Calu3 (cell line): ENCODE measurements around the gene SYCE1L. TPM values are rescaled to one million over a fixed set of nuclear protein-coding genes. Genes with fewer than 3 reads are reported as not detected.

Experiments used
- BruUV-seq: library from RNA; stranded (reverse); fragments of 400-500 nt; replicated peaks from 2 replicates; lab custom pipeline; 2021; lab: Mats Ljungman, UMichigan
- CTCF ChIA-PET: fragments of 300-600 bp; sonication (Branson Sonifier 250); formaldehyde crosslinking; loops from one replicate; lab custom pipeline; 2022; ENCODE audit warnings: antibody characterized with exemption; lab: Charles Lee
- DNase-seq: peaks from one replicate; pipeline ENCODE4 v3.0.0; 2022
- H3K27ac Mint-ChIP-seq: one replicate; pipeline ENCODE4 v1.8.0; 2022; ENCODE audit warnings: mixed read lengths; ENCODE audit not compliant: unreplicated experiment
- H3K27me3 Mint-ChIP-seq: one replicate; pipeline ENCODE4 v1.8.0; 2022; ENCODE audit warnings: mixed read lengths; ENCODE audit not compliant: unreplicated experiment
- H3K36me3 Mint-ChIP-seq: one replicate; pipeline ENCODE4 v1.8.0; 2022; ENCODE audit warnings: mild to moderate bottlenecking, moderate library complexity, mixed read lengths; ENCODE audit not compliant: insufficient read depth, unreplicated experiment
- H3K4me1 Mint-ChIP-seq: one replicate; pipeline ENCODE4 v1.8.0; 2022; ENCODE audit warnings: mild to moderate bottlenecking, low read depth, mixed read lengths; ENCODE audit not compliant: unreplicated experiment
- H3K4me3 Mint-ChIP-seq: one replicate; pipeline ENCODE4 v1.8.0; 2022; ENCODE audit warnings: mild to moderate bottlenecking, low read depth, moderate library complexity, mixed read lengths; ENCODE audit not compliant: unreplicated experiment
- H3K9me3 Mint-ChIP-seq: one replicate; pipeline ENCODE4 v1.8.0; 2022; ENCODE audit warnings: low read depth, mixed read lengths; ENCODE audit not compliant: unreplicated experiment
- intact Hi-C: fragments of 100-400 bp; cut with micrococcal nuclease; formaldehyde crosslinking; loops from one replicate; pipeline ENCODE4 v1.10.0; 2022; ENCODE audit not compliant: unreplicated experiment
- total RNA-seq: library from RNA; stranded (reverse); gene quantifications from 2 replicates; pipeline ENCODE4 v1.2.3, GENCODE V29; 2022
- TF ChIP-seq, protein P1 (sequence below): fragments of 200-600 bp; IDR thresholded peaks from one replicate; pipeline ENCODE4 v1.8.0; 2022; ENCODE audit warnings: antibody characterized with exemption; ENCODE audit not compliant: unreplicated experiment

The SYCE1L gene
- total RNA-seq, 1 experiment from 2014 or later = 6.2 TPM

DNA sequence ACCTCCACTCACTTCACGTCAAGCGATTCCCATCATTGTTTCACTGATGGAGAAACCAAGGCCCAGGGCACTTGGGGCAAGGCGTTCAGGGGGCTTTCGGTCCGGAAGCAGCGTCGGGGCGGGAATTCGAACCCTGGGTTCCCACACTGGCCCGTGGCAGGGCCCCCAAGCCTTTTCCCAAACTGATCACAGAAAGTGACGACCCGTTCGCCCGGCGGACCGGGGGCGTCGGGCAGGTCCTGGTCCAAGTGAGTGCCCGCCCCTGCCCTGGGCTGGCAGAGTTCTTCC, 9.1 kb upstream of the SYCE1L start:
- CTCF ChIA-PET = no interaction called here
- DNase-seq = no peak
- H3K36me3 Mint-ChIP-seq = peaks cover 42% of the 10 kb centered on the region
- H3K27me3 Mint-ChIP-seq = no peaks in the 10 kb centered on the region
- intact Hi-C loops = no loop called here
- peak overlapping the region; percentile 89 for H3K4me3 Mint-ChIP-seq
- BruUV-seq = TSS peak; percentile 94
- H3K9me3 Mint-ChIP-seq = no peaks in the 10 kb centered on the region
- TF ChIP-seq, protein P1, sequence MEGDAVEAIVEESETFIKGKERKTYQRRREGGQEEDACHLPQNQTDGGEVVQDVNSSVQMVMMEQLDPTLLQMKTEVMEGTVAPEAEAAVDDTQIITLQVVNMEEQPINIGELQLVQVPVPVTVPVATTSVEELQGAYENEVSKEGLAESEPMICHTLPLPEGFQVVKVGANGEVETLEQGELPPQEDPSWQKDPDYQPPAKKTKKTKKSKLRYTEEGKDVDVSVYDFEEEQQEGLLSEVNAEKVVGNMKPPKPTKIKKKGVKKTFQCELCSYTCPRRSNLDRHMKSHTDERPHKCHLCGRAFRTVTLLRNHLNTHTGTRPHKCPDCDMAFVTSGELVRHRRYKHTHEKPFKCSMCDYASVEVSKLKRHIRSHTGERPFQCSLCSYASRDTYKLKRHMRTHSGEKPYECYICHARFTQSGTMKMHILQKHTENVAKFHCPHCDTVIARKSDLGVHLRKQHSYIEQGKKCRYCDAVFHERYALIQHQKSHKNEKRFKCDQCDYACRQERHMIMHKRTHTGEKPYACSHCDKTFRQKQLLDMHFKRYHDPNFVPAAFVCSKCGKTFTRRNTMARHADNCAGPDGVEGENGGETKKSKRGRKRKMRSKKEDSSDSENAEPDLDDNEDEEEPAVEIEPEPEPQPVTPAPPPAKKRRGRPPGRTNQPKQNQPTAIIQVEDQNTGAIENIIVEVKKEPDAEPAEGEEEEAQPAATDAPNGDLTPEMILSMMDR = no peak
- H3K27ac Mint-ChIP-seq = peak overlapping the region; percentile 100
- peaks cover 42% of the 10 kb centered on the region for H3K4me1 Mint-ChIP-seq

- intact Hi-C loops = no loop called here
- TF ChIP-seq, protein P1 = no peak
- BruUV-seq = no TSS peak
- Mint-ChIP-seq H3K27ac (peak within 1 kb of the TSS; percentile 100), H3K9me3 (no peaks in the 10 kb centered on the region), H3K36me3 (peaks cover 45% of the 10 kb centered on the region), H3K27me3 (no peaks in the 10 kb centered on the region), H3K4me1 (peaks cover 42% of the 10 kb centered on the region), H3K4me3 (peak within 1 kb of the TSS; percentile 89)
- peak; percentile 97 for DNase-seq
- CTCF ChIA-PET = no interaction called here
Observed at GRCh38 chr16:77190478-77191258, 8.5 kb upstream of the SYCE1L start, which contains the start of gene MON1B. MON1B (plus strand) TSS chr16:77191190; CDS start chr16:77191486, 296 bp downstream.

GRCh38 chr16:77191259-77191969, 7.8 kb upstream of the SYCE1L start:
- H3K36me3 Mint-ChIP-seq = peaks cover 49% of the 10 kb centered on the region
- peak overlapping the region; percentile 100 for H3K27ac Mint-ChIP-seq
- no peaks in the 10 kb centered on the region for H3K9me3 Mint-ChIP-seq
- peak overlapping the region; percentile 89 for H3K4me3 Mint-ChIP-seq
- CTCF ChIA-PET = no interaction called here
- intact Hi-C loops = no loop called here
- DNase-seq = no peak
- TF ChIP-seq, protein P1 = no peak
- peaks cover 42% of the 10 kb centered on the region for H3K4me1 Mint-ChIP-seq
- TSS peak; percentile 92 for BruUV-seq
- H3K27me3 Mint-ChIP-seq = no peaks in the 10 kb centered on the region

DNA sequence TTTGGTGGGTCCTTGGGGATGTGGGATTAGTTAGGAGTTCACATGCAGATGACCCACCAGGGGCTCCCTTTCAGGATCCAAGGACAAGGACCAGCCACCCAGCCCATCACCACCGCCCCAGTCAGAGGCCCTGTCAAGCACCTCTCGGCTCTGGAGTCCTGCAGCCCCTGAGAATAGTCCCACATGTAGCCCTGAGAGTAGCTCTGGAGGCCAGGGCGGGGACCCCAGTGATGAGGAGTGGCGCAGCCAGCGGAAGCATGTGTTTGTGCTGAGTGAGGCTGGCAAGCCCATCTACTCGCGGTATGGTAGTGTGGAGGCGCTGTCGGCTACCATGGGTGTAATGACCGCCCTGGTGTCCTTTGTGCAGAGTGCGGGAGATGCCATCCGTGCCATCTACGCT, 5.8 kb upstream of the SYCE1L start:
- intact Hi-C loops = no loop called here
- BruUV-seq = no TSS peak
- DNase-seq = no peak
- TF ChIP-seq, protein P1 = no peak
- Mint-ChIP-seq H3K27me3 (no peaks in the 10 kb centered on the region), H3K27ac (peak overlapping the region; percentile 100), H3K9me3 (no peaks in the 10 kb centered on the region), H3K4me3 (no peak overlapping the region), H3K36me3 (peaks cover 65% of the 10 kb centered on the region), H3K4me1 (peaks cover 42% of the 10 kb centered on the region)
- CTCF ChIA-PET = no interaction called here
